Immature natural killer cell (primary cell): ENCODE data around the gene LDLRAP1. TPM values are rescaled to one million over a fixed set of nuclear protein-coding genes. Genes with fewer than 3 reads are reported as not detected.

Source experiments
- DNase-seq, 3 donors: peaks; one replicate each; pipeline ENCODE4 v3.0.0; 2022; ENCODE audit warnings: mixed read lengths in 1 of 3
- H3K27ac Mint-ChIP-seq, 6 donors: one replicate each; pipeline ENCODE4 v1.8.0; 2020; ENCODE audit warnings: mixed read lengths in 6 of 6, mild to moderate bottlenecking in 5 of 6, inconsistent platforms in 4 of 6, moderate library complexity in 3 of 6
- H3K27me3 Mint-ChIP-seq, 3 donors: one replicate each; pipeline ENCODE4 v1.8.0; 2020 to 2021; ENCODE audit warnings: low read depth in 3 of 3, mild to moderate bottlenecking in 3 of 3, mixed read lengths in 3 of 3, moderate library complexity in 3 of 3, inconsistent platforms in 1 of 3
- H3K36me3 Mint-ChIP-seq, 3 donors: one replicate each; pipeline ENCODE4 v1.8.0; 2020; ENCODE audit warnings: mixed read lengths in 3 of 3, inconsistent platforms in 2 of 3, mild to moderate bottlenecking in 2 of 3
- H3K4me1 Mint-ChIP-seq, 2 donors: one replicate each; pipeline ENCODE4 v1.8.0; 2020; ENCODE audit warnings: inconsistent platforms in 2 of 2, mild to moderate bottlenecking in 2 of 2, mixed read lengths in 2 of 2, moderate library complexity in 1 of 2
- H3K4me3 Mint-ChIP-seq, 5 donors: one replicate each; pipeline ENCODE4 v1.8.0; 2020; ENCODE audit warnings: mild to moderate bottlenecking in 5 of 5, mixed read lengths in 5 of 5, inconsistent platforms in 3 of 5, moderate library complexity in 3 of 5
- H3K9me3 Mint-ChIP-seq, 6 donors: one replicate each; pipeline ENCODE4 v1.8.0; 2020; ENCODE audit warnings: mild to moderate bottlenecking in 6 of 6, mixed read lengths in 6 of 6, inconsistent platforms in 4 of 6, moderate library complexity in 3 of 6
- polyA plus RNA-seq, 3 donors: library from polyadenylated mRNA; unstranded; fragments of 300-500 nt; fragmentation: Illumina TruSeq; gene quantifications; one replicate each; pipeline ENCODE4 v1.2.3, GENCODE V29; 2021

Gene LDLRAP1
- polyA plus RNA-seq, 3 donors from 2014 or later = 46.5 to 81.5 (median 69.2) TPM

GRCh38 chr1:25529518-25530185 lies 13.8 kb upstream of the LDLRAP1 start:
- peaks cover 0 to 4% (median 0%) of the 10 kb centered on the region in 3 donors for H3K27me3 Mint-ChIP-seq
- H3K36me3 Mint-ChIP-seq = no peaks in the 10 kb centered on the region

GRCh38 chr1:25530186-25531081 lies 13.0 kb upstream of the LDLRAP1 start:
- Mint-ChIP-seq H3K4me3 (no peak overlapping the region), H3K36me3 (no peaks in the 10 kb centered on the region)
- DNase-seq = no peak

More at GRCh38 chr1:25529518-25530185, 13.8 kb upstream of the LDLRAP1 start:
- Mint-ChIP-seq H3K4me1 (peaks cover 0 to 2% of the 10 kb centered on the region in 2 donors), H3K4me3 (no peak overlapping the region), H3K9me3 (no peaks in the 10 kb centered on the region), H3K27ac (no peak overlapping the region)
- DNase-seq = no peak

GRCh38 chr1:25531082-25531461 lies 12.3 kb upstream of the LDLRAP1 start:
- Mint-ChIP-seq H3K27ac (no peak overlapping the region), H3K4me1 (no peaks in the 10 kb centered on the region), H3K27me3 (peaks cover 0 to 2% (median 0%) of the 10 kb centered on the region in 3 donors), H3K4me3 (no peak overlapping the region), H3K9me3 (no peaks in the 10 kb centered on the region), H3K36me3 (no peaks in the 10 kb centered on the region)
- no peak for DNase-seq

More at GRCh38 chr1:25530186-25531081, 13.0 kb upstream of the LDLRAP1 start:
- Mint-ChIP-seq H3K4me1 (peaks cover 0 to 1% of the 10 kb centered on the region in 2 donors), H3K27ac (no peak overlapping the region), H3K9me3 (no peaks in the 10 kb centered on the region), H3K27me3 (peaks cover 0 to 3% (median 0%) of the 10 kb centered on the region in 3 donors)

- Mint-ChIP-seq H3K4me3 (no peak overlapping the region), H3K9me3 (no peaks in the 10 kb centered on the region), H3K4me1 (no peaks in the 10 kb centered on the region), H3K27ac (no peak overlapping the region), H3K36me3 (no peaks in the 10 kb centered on the region), H3K27me3 (peaks cover 0 to 2% (median 0%) of the 10 kb centered on the region in 3 donors)
- no peak for DNase-seq
Observed at GRCh38 chr1:25532970-25533369, 10.4 kb upstream of the LDLRAP1 start.

GRCh38 chr1:25533775-25534409 lies 9.5 kb upstream of the LDLRAP1 start:
- no peak for DNase-seq
- H3K27ac Mint-ChIP-seq = no peak overlapping the region
- H3K27me3 Mint-ChIP-seq = no peaks in the 10 kb centered on the region
- H3K4me3 Mint-ChIP-seq = no peak overlapping the region
- H3K4me1 Mint-ChIP-seq = peaks cover 0 to 1% of the 10 kb centered on the region in 2 donors
- H3K36me3 Mint-ChIP-seq = no peaks in the 10 kb centered on the region
- H3K9me3 Mint-ChIP-seq = no peaks in the 10 kb centered on the region

GRCh38 chr1:25534410-25534788 lies 9.0 kb upstream of the LDLRAP1 start:
- Mint-ChIP-seq H3K4me3 (no peak overlapping the region), H3K27me3 (no peaks in the 10 kb centered on the region), H3K4me1 (peaks cover 0 to 1% of the 10 kb centered on the region in 2 donors), H3K36me3 (no peaks in the 10 kb centered on the region), H3K27ac (no peak overlapping the region), H3K9me3 (no peaks in the 10 kb centered on the region)
- no peak for DNase-seq

GRCh38 chr1:25536124-25536523 lies 7.3 kb upstream of the LDLRAP1 start:
- Mint-ChIP-seq H3K27me3 (no peaks in the 10 kb centered on the region), H3K9me3 (no peaks in the 10 kb centered on the region), H3K4me1 (peaks cover 0 to 1% of the 10 kb centered on the region in 2 donors), H3K27ac (no peak overlapping the region), H3K36me3 (no peaks in the 10 kb centered on the region), H3K4me3 (no peak overlapping the region)
- no peak for DNase-seq

GRCh38 chr1:25537153-25537831 lies 6.1 kb upstream of the LDLRAP1 start:
- H3K4me1 Mint-ChIP-seq = peaks cover 0 to 1% of the 10 kb centered on the region in 2 donors
- H3K36me3 Mint-ChIP-seq = no peaks in the 10 kb centered on the region
- H3K27me3 Mint-ChIP-seq = peaks cover 0 to 2% (median 2%) of the 10 kb centered on the region in 3 donors
- H3K27ac Mint-ChIP-seq = no peak overlapping the region
- no peak for DNase-seq
- H3K4me3 Mint-ChIP-seq = no peak overlapping the region
- H3K9me3 Mint-ChIP-seq = no peaks in the 10 kb centered on the region

GRCh38 chr1:25538191-25538767 lies 5.1 kb upstream of the LDLRAP1 start:
- peak overlapping the region in 3 of 6 donors; percentile 0 to 46 (median 29) for H3K27ac Mint-ChIP-seq
- H3K4me1 Mint-ChIP-seq = peaks cover 0 to 3% of the 10 kb centered on the region in 2 donors
- no peaks in the 10 kb centered on the region for H3K36me3 Mint-ChIP-seq
- H3K27me3 Mint-ChIP-seq = peaks cover 0 to 3% (median 2%) of the 10 kb centered on the region in 3 donors
- no peak for DNase-seq
- H3K4me3 Mint-ChIP-seq = no peak overlapping the region
- no peaks in the 10 kb centered on the region for H3K9me3 Mint-ChIP-seq

GRCh38 chr1:25540750-25541342 lies 2.6 kb upstream of the LDLRAP1 start:
- peak overlapping the region in 1 of 6 donors; percentile 73 for H3K27ac Mint-ChIP-seq
- H3K36me3 Mint-ChIP-seq = no peaks in the 10 kb centered on the region

GRCh38 chr1:25541425-25541824 lies 2.0 kb upstream of the LDLRAP1 start:
- peaks cover 19 to 21% of the 10 kb centered on the region in 2 donors for H3K4me1 Mint-ChIP-seq
- peak overlapping the region in 1 of 5 donors; percentile 43 for H3K4me3 Mint-ChIP-seq
- no peaks in the 10 kb centered on the region for H3K36me3 Mint-ChIP-seq
- peak overlapping the region in 1 of 6 donors; percentile 73 for H3K27ac Mint-ChIP-seq
- no peaks in the 10 kb centered on the region for H3K9me3 Mint-ChIP-seq
- H3K27me3 Mint-ChIP-seq = peaks cover 0 to 5% (median 3%) of the 10 kb centered on the region in 3 donors
- DNase-seq = no peak

More at GRCh38 chr1:25540750-25541342, 2.6 kb upstream of the LDLRAP1 start:
- H3K4me1 Mint-ChIP-seq = peaks cover 15 to 18% of the 10 kb centered on the region in 2 donors
- peaks cover 0 to 5% (median 3%) of the 10 kb centered on the region in 3 donors for H3K27me3 Mint-ChIP-seq
- DNase-seq = no peak
- H3K4me3 Mint-ChIP-seq = no peak overlapping the region
- H3K9me3 Mint-ChIP-seq = no peaks in the 10 kb centered on the region

- Mint-ChIP-seq H3K27me3 (peaks cover 0 to 5% (median 3%) of the 10 kb centered on the region in 3 donors), H3K4me1 (peaks cover 24 to 25% of the 10 kb centered on the region in 2 donors), H3K9me3 (no peaks in the 10 kb centered on the region), H3K27ac (peak overlapping the region in 2 of 6 donors; percentile 20 to 45), H3K4me3 (peak overlapping the region; percentile 53 to 79 (median 76)), H3K36me3 (no peaks in the 10 kb centered on the region)
- DNase-seq = no peak
Observed at GRCh38 chr1:25541889-25542658, 1.3 kb upstream of the LDLRAP1 start.
